K562 treated with DMSO at 1 percent for 4 hours (cell line): ENCODE results near the gene CCDC7. TPM values are rescaled to one million over a fixed set of nuclear protein-coding genes. Genes with fewer than 3 reads are reported as not detected.

ENCODE experiments used
- total RNA-seq: library from RNA; unstranded; fragments of 300-600 nt; gene quantifications from 2 replicates; pipeline ENCODE4 v1.2.3, GENCODE V29; 2022; ENCODE audit not compliant: insufficient read depth

CCDC7 gene
- total RNA-seq, result 0.52 TPM in 1 of 2 replicates, not detected in the other

GRCh38 chr10:32445740-32446535, at the start of gene CCDC7:
CCDC7 (plus strand) TSS chr10:32446140; CDS start chr10:32451643, 5,503 bp downstream.

Other genes starting within 250 kb of the CCDC7 start
- gene EPC1, start 99.0 kb upstream of the CCDC7 start, total RNA-seq, result 9.8 and 11.5 TPM in 2 replicates